Adipose tissue (tissue), 3 donors: Measurements from ENCODE around the gene CFDP1. TPM values are rescaled to one million over a fixed set of nuclear protein-coding genes. Genes with fewer than 3 reads are reported as not detected.

Source experiments
- H3K27ac ChIP-seq: one replicate; pipeline ENCODE4 v1.5.1; 2013; ENCODE audit warnings: low read depth, low read length
- WGBS, 3 donors: extraction: QIAGEN DNeasy Blood & Tissue Kit; methylation state at CpG; one replicate each; pipeline ENCODE4 v1.1.7; 2013; 5-methylcytosine and 5-hydroxymethylcytosine counted together
- polyA plus RNA-seq, 3 donors: library from polyadenylated mRNA; stranded (reverse); fragments of 200-250 nt; gene quantifications; one replicate each; pipeline ENCODE4 v1.2.3, GENCODE V29; 2013
- donor health status: healthy with polysubstance abuse.
- donor health status: Bipolar disorder and iron deficiency.
- donor health status: healthy.

Gene CFDP1
- polyA plus RNA-seq, 3 donors, result 40.9 to 113 (median 45.5) TPM

DNA sequence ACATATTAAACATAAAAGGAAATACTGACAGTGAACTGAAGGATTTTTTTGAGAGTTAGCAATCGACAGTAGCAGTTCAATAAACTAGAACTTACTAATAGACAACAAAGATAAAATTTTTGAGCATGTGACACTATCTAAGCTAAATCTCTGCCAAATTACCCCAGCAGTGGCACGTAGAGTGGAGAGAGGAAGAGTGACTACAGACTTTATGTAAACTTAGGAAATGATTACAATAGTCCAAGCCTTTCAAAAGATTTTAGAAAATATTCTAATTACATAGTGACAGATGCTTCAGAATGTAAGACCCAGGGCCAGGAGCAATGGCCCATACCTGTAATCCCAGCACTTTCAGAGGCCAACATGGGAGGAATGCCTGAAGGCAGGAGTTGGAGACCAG, 52.4 kb downstream of the CFDP1 start:
- no peak overlapping the region for H3K27ac ChIP-seq
- 33 to 39% (median 37%) methylated on average over 2 of the region's 2 CpGs for WGBS, 3 donors

GRCh38 chr16:75379911-75380847, 53.1 kb downstream of the CFDP1 start:
- 55 to 83% (median 61%) methylated on average over 10 of the region's 10 CpGs for WGBS, 3 donors
- H3K27ac ChIP-seq, result no peak overlapping the region

DNA sequence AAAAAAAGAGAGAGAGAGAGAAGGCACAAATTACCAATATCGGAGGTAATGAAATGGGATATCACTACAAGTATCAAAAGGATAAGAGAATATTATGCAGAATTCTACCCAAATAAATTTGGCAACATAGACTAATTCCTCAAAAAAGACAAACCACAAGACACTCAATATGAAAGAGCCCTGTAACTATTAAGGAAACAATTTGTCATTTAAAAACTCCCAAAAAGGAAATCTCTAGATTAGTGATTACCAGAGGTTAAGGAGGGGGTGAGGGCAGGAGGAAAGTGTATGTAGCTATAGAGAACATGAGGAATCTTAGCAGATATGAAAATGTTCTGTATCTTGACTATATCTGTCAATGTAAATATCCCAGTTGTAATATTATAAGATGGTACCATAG, 54.0 kb downstream of the CFDP1 start:
- WGBS, 3 donors, result 48 to 93% (median 92%) methylated on average over 1 of the region's 1 CpG
- H3K27ac ChIP-seq, result no peak overlapping the region

GRCh38 chr16:75378616-75379015, 54.7 kb downstream of the CFDP1 start:
- no peak overlapping the region for H3K27ac ChIP-seq
- 97 to 100% (median 97%) methylated on average over 2 of the region's 2 CpGs for WGBS, 3 donors

DNA sequence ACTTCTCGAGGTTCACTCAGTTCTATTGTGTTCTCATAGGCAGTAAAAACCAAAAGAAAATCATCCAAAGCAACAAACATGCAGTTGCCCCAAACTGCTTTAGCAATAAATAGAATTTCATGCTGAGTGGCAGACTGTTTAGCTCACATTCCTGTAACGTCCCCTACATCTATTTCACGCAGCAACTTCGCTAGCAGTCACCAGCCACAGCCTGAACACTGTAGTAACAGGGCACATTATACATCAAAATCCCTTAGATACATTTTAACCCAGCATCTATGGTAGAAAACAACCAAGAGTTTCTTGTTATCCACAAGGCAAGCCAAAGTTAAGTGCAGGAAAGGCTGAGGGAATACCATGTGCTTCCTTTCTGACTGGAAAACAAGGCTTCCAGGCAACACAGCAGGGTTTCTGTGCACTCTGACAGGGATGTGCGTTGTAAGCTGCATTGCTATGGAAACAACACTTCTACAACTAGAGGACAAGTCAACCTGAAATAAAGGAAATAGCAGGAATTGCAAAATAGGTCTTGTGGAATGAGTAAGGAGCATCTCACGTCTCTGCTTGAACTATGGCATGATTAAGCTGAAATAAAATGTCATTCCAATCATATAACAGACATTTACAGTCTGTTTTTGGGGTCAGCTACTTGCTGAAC, 55.4 kb downstream of the CFDP1 start:
- 49 to 60% (median 54%) methylated on average over 6 of the region's 6 CpGs for WGBS, 3 donors

GRCh38 chr16:75376475-75377161, 56.7 kb downstream of the CFDP1 start:
- WGBS, 3 donors, result 82 to 94% (median 91%) methylated on average over 7 of the region's 7 CpGs
- H3K27ac ChIP-seq, result no peak overlapping the region

More for the DNA sequence above, 55.4 kb downstream of the CFDP1 start:
- no peak overlapping the region for H3K27ac ChIP-seq

- H3K27ac ChIP-seq, result no peak overlapping the region
- 98 to 100% (median 99%) methylated on average over 2 of the region's 2 CpGs for WGBS, 3 donors
Observed at GRCh38 chr16:75374388-75374787, 58.9 kb downstream of the CFDP1 start.

DNA sequence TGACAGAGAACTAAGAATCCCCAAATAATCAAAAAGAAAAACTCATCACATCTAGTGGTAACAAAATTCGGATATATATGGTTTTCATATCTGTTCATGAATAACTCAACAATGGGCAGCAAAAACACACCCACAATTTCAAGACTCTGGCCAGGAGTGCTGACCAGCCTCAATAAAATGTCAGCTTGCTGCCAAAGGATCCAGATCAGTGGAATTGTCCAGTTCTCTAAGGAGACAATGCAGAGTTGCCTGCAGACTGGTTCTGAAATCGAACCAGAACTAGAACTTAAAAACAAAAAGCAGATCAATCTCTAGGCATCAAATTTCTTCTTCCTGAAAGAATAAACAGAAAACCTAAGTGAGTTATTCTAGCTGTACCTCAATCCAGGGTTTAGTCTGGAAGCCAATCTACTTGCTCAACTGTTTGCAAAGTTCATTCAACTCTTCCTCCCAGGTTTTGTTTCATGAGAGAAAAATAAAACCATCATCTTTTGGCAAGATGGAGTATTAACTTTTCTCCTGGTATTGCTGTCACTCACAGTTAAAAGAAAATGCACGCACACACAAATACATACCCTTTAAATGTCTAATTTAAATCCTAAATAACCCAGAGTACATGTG, 61.0 kb downstream of the CFDP1 start:
- 67 to 80% (median 73%) methylated on average over 3 of the region's 3 CpGs for WGBS, 3 donors
- no peak overlapping the region for H3K27ac ChIP-seq

- no peak overlapping the region for H3K27ac ChIP-seq
- 86 to 94% (median 92%) methylated on average over 3 of the region's 3 CpGs for WGBS, 3 donors
Observed at GRCh38 chr16:75371171-75371570, 62.1 kb downstream of the CFDP1 start.

- 85 to 94% (median 86%) methylated on average over 2 of the region's 2 CpGs for WGBS, 3 donors
- H3K27ac ChIP-seq, result no peak overlapping the region
Observed at GRCh38 chr16:75364286-75364791, 69.0 kb downstream of the CFDP1 start.

GRCh38 chr16:75362846-75363245, 70.5 kb downstream of the CFDP1 start:
- WGBS, 3 donors, result 89 to 92% (median 91%) methylated on average over 3 of the region's 3 CpGs
- no peak overlapping the region for H3K27ac ChIP-seq

GRCh38 chr16:75361936-75362335, 71.4 kb downstream of the CFDP1 start:
- no peak overlapping the region for H3K27ac ChIP-seq
- 65 to 97% (median 76%) methylated on average over 5 of the region's 5 CpGs for WGBS, 3 donors

DNA sequence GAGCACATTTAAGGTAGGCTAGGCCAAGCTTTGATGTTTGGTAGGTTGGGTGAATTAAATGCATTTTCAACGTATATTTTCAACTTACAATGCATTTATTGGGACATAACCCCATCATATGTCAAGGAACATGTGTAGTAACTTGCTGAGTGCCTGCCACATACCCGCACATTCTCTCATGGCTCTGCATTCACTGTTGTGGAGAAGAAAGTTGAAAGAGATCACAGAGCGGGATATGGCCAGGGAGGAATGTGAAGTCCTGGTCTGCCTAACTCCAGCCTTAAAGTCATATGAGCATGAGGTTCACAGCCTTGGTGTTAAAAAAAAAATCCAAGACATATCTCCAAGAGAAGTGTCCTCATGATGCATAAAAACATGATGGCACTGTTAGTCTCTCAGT, 79.1 kb downstream of the CFDP1 start:
- no peak overlapping the region for H3K27ac ChIP-seq
- WGBS, 3 donors, result 95 to 100% (median 95%) methylated on average over 3 of the region's 3 CpGs

DNA sequence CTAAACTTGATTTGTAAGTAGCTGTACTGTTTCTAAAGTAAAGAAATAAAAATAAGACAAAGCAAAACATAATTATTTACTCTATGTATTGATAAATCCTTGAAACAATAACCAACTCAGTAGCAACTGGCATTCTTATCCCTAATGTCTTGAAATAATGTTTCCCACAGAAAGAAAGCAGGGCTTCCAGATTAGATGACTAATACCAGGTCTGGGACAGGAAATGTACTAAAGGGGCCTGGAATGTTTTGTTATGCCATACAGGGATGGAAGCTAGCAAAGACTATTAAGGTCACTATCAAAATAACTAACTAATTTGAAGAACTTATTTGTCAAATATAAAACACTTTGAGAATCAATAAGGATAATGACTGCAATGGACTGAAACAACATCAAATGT, 82.1 kb downstream of the CFDP1 start:
- no peak overlapping the region for H3K27ac ChIP-seq

DNA sequence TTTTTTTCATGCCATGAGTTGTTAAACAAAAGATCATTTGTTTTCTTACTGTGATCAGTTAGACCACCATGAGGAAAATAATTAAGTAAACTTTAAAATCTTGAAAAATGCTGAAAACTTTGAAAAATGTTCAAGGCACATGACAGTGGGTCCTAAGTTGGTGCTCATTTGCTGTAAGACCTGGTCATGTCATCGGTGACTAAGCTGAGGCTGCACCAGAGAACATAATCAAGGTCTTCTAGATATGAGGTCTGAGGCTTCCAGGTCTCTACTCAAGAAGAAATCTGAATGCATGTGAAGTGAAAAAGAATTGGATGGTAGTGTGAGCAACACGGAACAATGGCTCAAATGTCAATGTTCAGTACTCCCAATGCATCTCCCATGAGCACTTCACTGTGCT, 87.6 kb downstream of the CFDP1 start:
- H3K27ac ChIP-seq, result no peak overlapping the region
- WGBS, 3 donors, result 98 to 99% (median 98%) methylated on average over 2 of the region's 2 CpGs

DNA sequence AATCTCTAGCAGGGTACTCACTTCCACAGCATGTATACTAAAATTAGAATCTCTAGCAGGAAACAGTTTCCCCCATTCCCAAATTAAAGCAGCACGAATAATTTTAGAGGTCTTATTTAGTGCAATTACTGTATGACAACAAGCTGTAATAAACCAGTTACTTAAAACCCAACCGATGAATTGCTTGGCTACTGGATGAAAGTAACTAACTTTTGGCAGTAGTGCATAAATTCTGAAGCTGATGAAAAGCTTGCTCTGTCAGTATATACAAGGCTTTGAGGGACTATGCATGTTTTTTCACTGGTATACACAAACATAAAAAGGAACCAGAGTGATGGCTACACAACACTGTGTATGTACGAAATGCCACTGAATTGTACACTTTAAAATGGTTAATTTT, 89.4 kb downstream of the CFDP1 start:
- WGBS, 3 donors, result 52 to 72% (median 60%) methylated on average over 3 of the region's 3 CpGs
- no peak overlapping the region for H3K27ac ChIP-seq

DNA sequence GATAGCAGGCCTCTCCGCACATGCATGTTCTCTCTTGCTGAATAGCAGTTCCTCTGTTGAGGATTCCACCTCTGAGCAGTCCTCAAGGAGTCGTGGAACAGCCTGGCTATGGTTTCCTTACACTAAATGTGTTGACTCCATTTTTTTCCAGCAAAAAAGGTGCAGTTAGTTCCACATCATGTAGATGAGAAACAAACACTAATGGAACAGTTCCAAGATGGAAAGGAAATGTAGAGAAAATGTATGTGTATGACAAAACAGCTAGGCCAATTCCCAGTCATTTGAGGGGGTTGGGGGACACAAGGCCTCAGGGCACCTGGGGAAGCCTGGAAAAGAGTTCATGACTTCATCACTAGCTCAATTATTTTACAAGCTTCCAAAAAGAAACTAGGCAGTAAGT, 90.0 kb downstream of the CFDP1 start:
- 89 to 97% (median 94%) methylated on average over 2 of the region's 2 CpGs for WGBS, 3 donors

DNA sequence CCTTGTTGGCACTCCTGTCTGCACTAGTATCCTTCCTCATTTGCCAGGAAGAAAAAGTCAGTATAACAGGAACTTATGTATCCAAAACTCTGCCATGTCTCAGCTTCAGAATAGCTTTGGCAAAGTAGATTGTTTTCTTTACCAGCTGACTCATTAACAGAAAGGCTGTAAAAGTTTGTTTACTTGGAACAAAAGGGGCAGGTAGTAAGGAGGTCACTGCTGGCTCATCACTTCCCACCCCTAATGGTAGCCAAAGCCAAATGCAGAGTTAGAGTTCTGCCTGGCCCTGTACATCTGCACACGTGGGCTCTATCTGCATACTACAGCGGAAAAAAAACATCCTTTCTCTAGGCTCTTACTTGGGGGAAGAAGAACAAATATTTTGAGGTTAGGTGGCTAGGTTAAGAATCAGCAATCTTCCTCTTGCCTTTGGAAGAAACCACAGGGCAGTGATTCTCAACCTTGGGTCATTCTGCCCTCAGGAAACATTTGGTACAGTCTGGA, 90.9 kb downstream of the CFDP1 start:
- H3K27ac ChIP-seq, result no peak overlapping the region
- WGBS, 3 donors, result 47 to 70% (median 61%) methylated on average over 2 of the region's 2 CpGs

More for the DNA sequence above, 90.0 kb downstream of the CFDP1 start:
- no peak overlapping the region for H3K27ac ChIP-seq
